Gastroesophageal sphincter (tissue), 3 donors: ENCODE measurements around the gene SDK1.

Source experiments
- CTCF ChIP-seq, 4 experiments: fragments of 200-600 bp in 2 of 4; fragments of 450-650 bp in 2 of 4; sonication (generic) in 1 of 4; IDR thresholded peaks; one replicate each; pipeline ENCODE4 v1.5.1; 2017 to 2019; ENCODE audit warnings: antibody characterized with exemption in 4 of 4, mild to moderate bottlenecking in 2 of 4, moderate library complexity in 2 of 4
- POLR2A ChIP-seq, 2 donors: fragments of 450-650 bp; IDR thresholded peaks; one replicate each; pipeline ENCODE4 v1.6.1; 2017; ENCODE audit warnings: antibody characterized with exemption in 2 of 2, mild to moderate bottlenecking in 2 of 2, moderate library complexity in 1 of 2

GRCh38 chr7:3965794-3966395 is 664.8 kb downstream of the SDK1 start:
- TF ChIP-seq CTCF (IDR thresholded peaks at IDR 0.05), result no peak
- TF ChIP-seq POLR2A (IDR thresholded peaks at IDR 0.05), result no peak
